ENCODE results near the gene LRRC58.

Gene LRRC58

GRCh38 chr3:120276767-120277166 is 72.4 kb downstream of the LRRC58 start:
- no peak for DNase-seq (ENCODE audit: low spot score)

GRCh38 chr3:120275618-120276017 is 73.5 kb downstream of the LRRC58 start:
- DNase-seq (ENCODE audit: low spot score) = no peak

GRCh38 chr3:120274739-120275167 is 74.4 kb downstream of the LRRC58 start:
- DNase-seq (ENCODE audit: low spot score) = no peak

All from CD4-positive, alpha-beta T cell treated with Interleukin-15 for 4 hours (primary cell).